ENCODE results near the gene ACTN1.

Gene ACTN1

DNA sequence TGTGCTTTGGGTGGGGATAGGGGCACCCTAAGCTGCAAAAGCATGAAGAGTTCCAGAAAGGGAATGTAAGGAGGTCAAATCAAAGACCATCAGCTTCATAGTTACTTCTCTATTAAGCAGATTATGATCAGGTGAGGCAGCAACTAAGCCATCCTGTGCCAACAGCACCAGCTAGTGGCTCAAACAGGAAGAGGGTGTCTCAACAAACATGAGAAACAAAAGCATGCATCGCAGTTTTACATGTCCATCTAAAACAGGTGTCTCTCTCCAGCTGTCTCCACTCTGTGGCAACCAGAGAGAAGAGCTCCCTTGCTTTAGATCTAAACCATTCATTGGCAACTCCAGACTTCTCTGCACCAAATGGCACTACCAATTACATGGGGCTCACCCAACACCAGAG is 52.9 kb downstream of the ACTN1 start:
- ChIA-PET CTCF (interaction anchor here (1.0 to 2.3 kb wide), 4 partner anchors 13 to 63 kb away, joined by 3 to 8 read pairs (median 5); no protein-coding TSS in a partner anchor), POLR2A (no interaction called here)
- no peak for DNase-seq (ENCODE audit: extremely low spot score)
- TF ChIP-seq, protein P1, sequence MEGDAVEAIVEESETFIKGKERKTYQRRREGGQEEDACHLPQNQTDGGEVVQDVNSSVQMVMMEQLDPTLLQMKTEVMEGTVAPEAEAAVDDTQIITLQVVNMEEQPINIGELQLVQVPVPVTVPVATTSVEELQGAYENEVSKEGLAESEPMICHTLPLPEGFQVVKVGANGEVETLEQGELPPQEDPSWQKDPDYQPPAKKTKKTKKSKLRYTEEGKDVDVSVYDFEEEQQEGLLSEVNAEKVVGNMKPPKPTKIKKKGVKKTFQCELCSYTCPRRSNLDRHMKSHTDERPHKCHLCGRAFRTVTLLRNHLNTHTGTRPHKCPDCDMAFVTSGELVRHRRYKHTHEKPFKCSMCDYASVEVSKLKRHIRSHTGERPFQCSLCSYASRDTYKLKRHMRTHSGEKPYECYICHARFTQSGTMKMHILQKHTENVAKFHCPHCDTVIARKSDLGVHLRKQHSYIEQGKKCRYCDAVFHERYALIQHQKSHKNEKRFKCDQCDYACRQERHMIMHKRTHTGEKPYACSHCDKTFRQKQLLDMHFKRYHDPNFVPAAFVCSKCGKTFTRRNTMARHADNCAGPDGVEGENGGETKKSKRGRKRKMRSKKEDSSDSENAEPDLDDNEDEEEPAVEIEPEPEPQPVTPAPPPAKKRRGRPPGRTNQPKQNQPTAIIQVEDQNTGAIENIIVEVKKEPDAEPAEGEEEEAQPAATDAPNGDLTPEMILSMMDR (IDR thresholded peaks at IDR 0.05; ENCODE audit: control extremely low read depth, extremely low read depth, low read depth, missing control alignments): no peak

DNA sequence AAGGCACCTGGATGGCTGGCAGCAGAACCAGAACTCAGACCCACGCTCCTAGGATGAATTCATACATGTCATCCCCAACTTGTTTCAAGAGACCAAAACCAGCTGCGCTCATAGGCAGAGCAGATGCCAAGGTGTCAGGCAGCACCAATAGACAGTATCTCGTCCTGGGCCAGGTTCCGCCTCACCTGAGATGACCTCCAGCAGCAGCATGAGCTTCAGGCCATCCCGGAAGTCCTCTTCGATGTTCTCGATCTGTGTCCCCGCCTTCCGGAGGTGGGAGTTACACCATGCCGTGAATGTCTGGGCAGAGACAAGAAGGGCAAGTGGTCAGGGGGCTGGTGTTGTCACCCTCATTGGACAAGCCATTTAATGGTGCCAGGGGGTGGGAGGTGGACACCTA is 53.7 kb downstream of the ACTN1 start:
- POLR2A ChIA-PET: no interaction called here
- TF ChIP-seq, protein P1 (IDR thresholded peaks at IDR 0.05; ENCODE audit: control extremely low read depth, extremely low read depth, low read depth, missing control alignments): no peak
- CTCF ChIA-PET: interaction anchor here (1.0 to 2.3 kb wide), 4 partner anchors 13 to 62 kb away, joined by 3 to 8 read pairs (median 4); no protein-coding TSS in a partner anchor

DNA sequence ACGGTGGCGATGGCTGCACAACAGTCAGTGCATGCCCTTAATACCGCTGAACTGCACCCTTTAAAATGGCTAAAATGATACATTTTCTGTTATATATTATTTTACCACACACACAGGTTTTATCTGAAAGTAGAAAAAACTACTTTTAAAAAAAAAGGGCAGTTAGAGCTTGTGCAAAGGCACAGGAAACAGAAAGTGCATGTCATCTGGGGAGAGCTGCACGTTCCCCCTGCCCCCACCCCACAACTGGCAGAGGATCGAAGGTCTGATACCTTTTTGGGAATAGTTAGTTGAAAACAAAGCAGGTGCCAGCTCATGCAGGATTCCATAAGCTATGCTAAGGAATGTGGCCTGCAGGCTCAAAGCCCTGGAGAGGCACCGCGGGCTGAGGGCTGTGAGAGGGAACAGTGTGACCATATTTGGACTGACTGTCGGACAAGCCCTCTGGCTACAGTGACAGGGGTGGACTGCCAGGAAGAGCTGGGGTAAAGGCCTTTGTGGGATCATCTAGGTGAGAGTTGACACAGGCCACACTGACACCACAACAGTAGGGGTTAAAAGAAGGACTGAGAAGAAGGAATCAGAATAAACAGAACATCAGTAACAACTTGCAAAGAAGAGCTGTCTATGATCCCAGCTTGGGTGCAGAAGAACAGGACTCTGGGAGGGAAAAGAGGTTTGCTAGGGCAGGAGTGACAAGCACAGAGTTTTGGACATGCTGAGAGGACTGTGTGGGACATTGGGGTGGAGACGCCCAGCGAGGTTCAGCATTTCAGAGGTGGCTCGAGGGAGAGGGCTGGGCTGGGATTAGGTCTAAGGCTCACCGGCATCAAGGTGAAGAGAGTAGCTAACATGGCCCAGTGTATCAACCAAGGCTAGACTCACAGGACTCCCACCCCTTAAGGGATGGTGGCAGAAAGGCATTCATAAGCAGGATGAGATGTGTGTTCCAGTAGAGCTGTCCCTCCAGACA is 54.6 kb downstream of the ACTN1 start:
- CTCF ChIA-PET: interaction anchor here (0.8 to 1.5 kb wide), 4 partner anchors 8 to 16 kb away, joined by 3 to 5 read pairs (median 4); no protein-coding TSS in a partner anchor
- TF ChIP-seq, protein P1 (IDR thresholded peaks at IDR 0.05; ENCODE audit: control extremely low read depth, extremely low read depth, low read depth, missing control alignments): no peak
- POLR2A ChIA-PET: no interaction called here
- no peak for DNase-seq (ENCODE audit: extremely low spot score)

More for the DNA sequence above, 53.7 kb downstream of the ACTN1 start:
- DNase-seq (ENCODE audit: extremely low spot score): no peak

DNA sequence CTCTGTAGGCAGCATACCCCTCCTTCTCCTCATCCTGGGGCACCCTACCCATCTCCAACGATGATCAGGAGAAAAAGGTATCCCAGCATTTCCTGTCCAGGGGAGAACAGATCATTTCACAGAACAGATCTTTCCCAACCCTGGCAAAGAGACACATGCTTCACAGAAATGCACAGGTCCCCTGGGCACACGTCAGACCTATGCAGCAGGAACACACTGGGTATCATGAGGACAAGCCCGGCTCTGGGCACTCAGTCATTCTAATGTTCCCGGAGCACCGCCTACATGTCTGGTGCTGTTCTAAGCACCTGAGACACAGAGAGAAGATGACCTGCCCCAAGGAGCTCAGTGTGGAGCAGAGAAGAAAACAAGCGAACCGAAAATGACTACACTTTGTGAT is 56.2 kb downstream of the ACTN1 start:
- ChIA-PET CTCF (interaction anchor here (1.5 kb wide), 1 partner anchor 15 kb away, joined by 4 read pairs; no protein-coding TSS in a partner anchor), POLR2A (no interaction called here)
- no peak for DNase-seq (ENCODE audit: extremely low spot score)
- TF ChIP-seq, protein P1 (IDR thresholded peaks at IDR 0.05; ENCODE audit: control extremely low read depth, extremely low read depth, low read depth, missing control alignments): no peak

DNA sequence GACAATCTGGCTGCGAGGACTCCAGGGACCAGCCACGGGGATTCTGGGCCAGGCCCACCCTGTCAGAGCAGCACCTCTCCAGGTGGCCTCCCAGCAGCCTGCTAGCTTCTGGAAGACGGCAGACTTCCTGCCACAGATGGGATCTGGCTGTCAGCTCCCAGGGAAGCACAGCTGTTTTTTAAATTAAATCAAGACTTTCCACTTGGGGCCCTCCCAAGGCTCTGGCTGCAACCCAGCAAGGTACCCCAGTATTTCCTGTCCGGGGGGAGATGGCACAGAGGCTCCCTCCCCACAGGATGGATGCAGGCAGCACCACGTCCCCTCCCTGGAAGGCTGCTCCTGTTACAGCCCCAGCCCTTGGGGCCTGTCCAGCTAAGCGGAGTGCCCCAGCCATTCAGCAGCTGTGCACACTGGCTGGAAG is 56.9 kb downstream of the ACTN1 start:
- no peak for DNase-seq (ENCODE audit: extremely low spot score)
- ChIA-PET POLR2A (interaction anchor here (0.5 kb wide), 1 partner anchor 174 kb away, joined by 3 read pairs; no protein-coding TSS in a partner anchor), CTCF (interaction anchor here (1.5 kb wide), 1 partner anchor 10 kb away, joined by 3 read pairs; no protein-coding TSS in a partner anchor)
- TF ChIP-seq, protein P1 (IDR thresholded peaks at IDR 0.05; ENCODE audit: control extremely low read depth, extremely low read depth, low read depth, missing control alignments): no peak

DNA sequence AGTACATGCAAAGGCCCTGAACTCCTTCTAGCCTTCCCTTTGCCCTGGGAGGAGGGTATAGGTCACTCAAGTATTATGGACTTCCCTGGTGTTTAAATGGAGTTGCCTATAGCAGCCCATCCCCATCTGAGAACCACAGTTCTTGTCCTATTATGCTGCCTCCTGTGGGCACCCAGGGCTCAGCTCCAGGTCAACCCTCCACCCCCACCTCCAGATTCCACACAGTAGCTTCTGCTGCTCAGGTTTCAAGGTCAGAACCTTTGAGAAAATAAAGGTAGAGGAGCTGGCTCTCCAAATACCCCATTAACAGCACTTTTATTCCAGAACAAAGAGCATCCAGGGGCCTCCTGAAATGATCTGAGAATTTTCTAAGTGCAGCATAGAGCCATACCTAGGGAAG is 57.4 kb downstream of the ACTN1 start:
- no peak for DNase-seq (ENCODE audit: extremely low spot score)
- ChIA-PET POLR2A (interaction anchor here (0.5 kb wide), 1 partner anchor 175 kb away, joined by 3 read pairs; no protein-coding TSS in a partner anchor), CTCF (interaction anchor here (1.5 kb wide), 1 partner anchor 9 kb away, joined by 3 read pairs; no protein-coding TSS in a partner anchor)
- TF ChIP-seq, protein P1 (IDR thresholded peaks at IDR 0.05; ENCODE audit: control extremely low read depth, extremely low read depth, low read depth, missing control alignments): no peak
